Upper lobe of left lung (tissue), 6 donors: ENCODE measurements around the gene GOLGA6L6. TPM values are rescaled to one million over a fixed set of nuclear protein-coding genes. Genes with fewer than 3 reads are reported as not detected.
"Not testable (repeated sequence)": the region's sequence is repeated elsewhere in the genome, so short reads cannot be mapped to it uniquely, and the experiment has no call there.

ENCODE experiments used
- ATAC-seq, 2 donors: fragments of 200-7000 bp; cut with Tn5 transposase; one replicate each; pipeline ENCODE4 v1.9.1; 2022; ENCODE audit warnings: mild to moderate bottlenecking in 2 of 2, moderate library complexity in 2 of 2; ENCODE audit not compliant: low FRiP score in 2 of 2
- DNase-seq, 2 donors: peaks; one replicate each; pipeline ENCODE4 v3.0.0-alpha.2; 2019 to 2020
- H3K27ac ChIP-seq, 4 donors: fragments of 200-600 bp; sonication (generic); one replicate each; pipeline ENCODE4 v1.5.1; 2016 to 2019
- H3K27me3 ChIP-seq, 4 donors: fragments of 200-600 bp; sonication (generic); one replicate each; pipeline ENCODE4 v1.5.1; 2017 to 2019
- H3K36me3 ChIP-seq, 4 donors: fragments of 200-600 bp; sonication (generic); one replicate each; pipeline ENCODE4 v1.5.1; 2016 to 2019
- H3K4me1 ChIP-seq, 4 donors: fragments of 200-600 bp; sonication (generic); one replicate each; pipeline ENCODE4 v1.5.1; 2018 to 2019
- H3K4me3 ChIP-seq, 4 donors: fragments of 200-600 bp; sonication (generic); one replicate each; pipeline ENCODE4 v1.5.1; 2017 to 2019; ENCODE audit warnings: mild to moderate bottlenecking in 2 of 4, moderate library complexity in 1 of 4
- H3K9me3 ChIP-seq, 4 donors: fragments of 200-600 bp; sonication (generic); one replicate each; pipeline ENCODE4 v1.5.1; 2018 to 2019
- whole genome bisulfite sequencing, 2 donors: methylation state at CpG; one replicate each; pipeline ENCODE4 v1.1.5; 2017 to 2018; 5-methylcytosine and 5-hydroxymethylcytosine counted together
- small RNA-seq, 4 donors: library from RNA; depleted of rRNA; stranded (forward); fragments of <200 nt; gene quantifications; one replicate each; pipeline ENCODE3, GENCODE V24; 2016
- total RNA-seq, 6 donors: library from RNA; depleted of rRNA in 4 of 6; stranded (reverse); fragments of >200 nt in 4 of 6; gene quantifications; one replicate each; pipeline versions ENCODE4 v1.1.0 to v1.2.1, GENCODE V29; 2016 to 2021
- donor health status: DM: no; HTN: no; CAD: no; lungs with moderate emphysema.
- donor health status: DM: no; HTN: yes; CAD: no; lungs with severe emphysema.

GOLGA6L6 gene
- total RNA-seq, 6 donors from 2014 or later: not detected

DNA sequence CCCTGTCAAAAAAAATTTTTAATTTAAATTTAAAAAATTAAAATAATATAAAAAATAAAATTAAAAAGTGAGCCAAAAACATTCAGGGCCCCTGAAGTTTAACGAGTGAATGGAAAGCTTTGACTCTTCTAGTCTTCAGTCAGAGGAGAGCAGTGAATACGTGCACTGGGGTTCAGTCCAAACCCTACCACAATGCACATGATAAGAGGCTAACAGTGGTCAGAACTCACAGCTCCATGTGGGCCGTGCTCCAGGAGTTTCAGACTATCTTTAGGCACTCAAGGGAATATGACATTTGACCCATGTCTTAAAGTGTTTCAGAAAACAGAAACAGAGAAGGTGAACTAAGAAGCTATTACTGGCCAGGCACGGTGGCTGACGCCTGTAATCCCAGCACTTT, 48.6 kb downstream of the GOLGA6L6 start:
- H3K36me3 ChIP-seq, H3K4me3 ChIP-seq, DNase-seq, H3K27me3 ChIP-seq, H3K9me3 ChIP-seq, H3K27ac ChIP-seq, ATAC-seq, H3K4me1 ChIP-seq: not testable (repeated sequence)
- no CpG with 5 or more reads among the region's 5 CpGs for WGBS, 2 donors

DNA sequence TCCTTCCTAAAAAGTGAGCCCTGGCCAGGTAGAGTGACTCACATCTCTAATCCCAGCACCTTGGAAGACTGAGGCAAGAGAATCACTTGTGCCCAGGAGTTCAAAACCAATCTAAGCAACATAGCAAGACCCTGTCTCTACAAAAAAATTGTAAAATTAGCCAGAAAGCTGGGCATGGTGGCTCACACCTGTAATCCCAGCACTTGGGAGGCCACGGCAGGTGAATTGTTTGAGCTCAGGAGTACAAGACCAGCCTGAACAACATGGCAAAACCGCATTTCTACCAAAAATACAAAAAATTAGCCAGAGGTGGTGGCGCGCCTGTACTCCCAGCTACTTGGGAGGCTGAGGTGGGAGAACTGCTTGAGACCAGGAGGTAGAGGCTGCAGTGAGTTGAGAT, 49.0 kb downstream of the GOLGA6L6 start:
- H3K36me3 ChIP-seq, H3K27ac ChIP-seq, H3K9me3 ChIP-seq, H3K27me3 ChIP-seq, H3K4me3 ChIP-seq, DNase-seq, ATAC-seq, H3K4me1 ChIP-seq: not testable (repeated sequence)
- no CpG with 5 or more reads among the region's 4 CpGs for WGBS, 2 donors

DNA sequence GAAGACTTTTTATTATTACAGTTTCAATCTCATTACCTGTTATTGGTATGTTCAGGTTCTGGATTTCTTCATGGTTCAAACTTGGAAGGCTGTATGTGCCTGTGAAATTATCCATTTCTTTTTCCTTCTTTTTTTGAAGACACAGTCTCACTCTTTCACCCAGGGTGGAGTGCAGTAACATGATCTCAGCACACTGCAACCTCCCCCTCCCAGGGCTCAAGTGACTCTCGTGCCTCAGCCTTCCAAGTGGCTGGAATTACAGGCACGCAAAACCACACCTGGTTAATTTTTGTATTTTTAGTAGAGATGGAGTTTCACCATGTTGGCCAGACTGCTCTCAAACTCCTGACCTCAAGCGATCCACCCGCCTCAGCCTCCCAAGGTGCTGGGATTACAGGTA, 52.3 kb downstream of the GOLGA6L6 start:
- ATAC-seq: not testable (repeated sequence)
- 94 to 96% methylated on average over 2 to 3 of the region's 4 CpGs for WGBS, 2 donors

More for the DNA sequence above, 52.3 kb downstream of the GOLGA6L6 start:
- H3K4me1 ChIP-seq, H3K9me3 ChIP-seq, H3K27me3 ChIP-seq, H3K27ac ChIP-seq, H3K4me3 ChIP-seq, H3K36me3 ChIP-seq: not testable (repeated sequence)
- peak in 1 of 2 donors; percentile 6 for DNase-seq

Small RNAs within 50 kb of the gene (small RNA-seq; reads per million reads assigned to genes)
- 0 reads per million in 4 donors for gene RN7SL759P
